Amygdala (tissue), 56 donors: ENCODE data around the gene TSHZ1.

Experiments
- DNase-seq, 56 donors: peaks; one replicate each; lab custom pipeline; 2025; lab: John Stamatoyannopoulos, UW

Gene TSHZ1

DNA sequence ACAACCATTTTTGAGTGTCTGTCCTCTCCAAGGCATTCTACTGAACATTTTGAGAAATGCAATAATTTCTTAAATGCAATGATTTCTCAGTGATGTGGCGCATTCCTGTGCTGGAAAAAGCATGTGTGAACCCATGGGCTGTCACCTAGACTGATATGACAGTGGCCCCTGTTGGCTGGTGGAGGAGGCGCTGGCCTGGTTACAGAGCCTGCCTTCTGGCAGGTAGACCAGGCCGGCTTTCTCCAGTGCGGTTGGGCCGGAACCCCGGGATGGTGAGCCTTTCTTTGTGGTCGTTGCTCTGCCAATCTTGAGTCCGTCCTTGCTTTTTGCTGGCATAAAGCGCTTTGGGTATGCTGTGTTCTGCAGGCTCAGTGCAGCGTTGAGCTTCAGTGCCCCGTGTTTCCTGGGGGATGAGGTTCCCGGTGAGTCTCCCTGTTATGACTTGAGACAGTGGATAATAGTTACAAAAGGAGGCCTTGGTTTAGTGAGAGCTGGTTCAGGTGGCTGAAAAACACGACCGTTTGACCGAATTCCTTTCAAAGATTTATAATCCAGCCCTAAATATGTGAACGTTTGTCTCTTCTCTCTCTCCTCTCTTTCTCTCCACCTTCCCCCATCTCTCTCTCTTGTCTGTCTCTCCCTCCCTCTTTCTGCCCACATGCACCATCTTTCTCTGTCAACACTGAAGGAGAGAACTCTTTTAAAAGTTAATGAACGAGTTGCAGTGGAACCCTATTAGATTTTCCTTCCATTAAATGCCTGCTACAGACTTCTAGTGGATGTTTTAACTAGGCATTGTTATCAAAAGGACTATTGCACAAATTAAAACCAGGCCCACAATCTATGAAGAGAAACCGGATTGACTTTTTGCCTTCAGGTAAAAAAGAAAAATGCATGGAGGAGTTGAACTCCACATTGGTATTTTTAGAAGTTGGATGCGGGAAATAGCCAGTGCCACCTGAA is 34.0 kb downstream of the TSHZ1 start:
- DNase-seq = peak in 1 of 56 donors; percentile 24

DNA sequence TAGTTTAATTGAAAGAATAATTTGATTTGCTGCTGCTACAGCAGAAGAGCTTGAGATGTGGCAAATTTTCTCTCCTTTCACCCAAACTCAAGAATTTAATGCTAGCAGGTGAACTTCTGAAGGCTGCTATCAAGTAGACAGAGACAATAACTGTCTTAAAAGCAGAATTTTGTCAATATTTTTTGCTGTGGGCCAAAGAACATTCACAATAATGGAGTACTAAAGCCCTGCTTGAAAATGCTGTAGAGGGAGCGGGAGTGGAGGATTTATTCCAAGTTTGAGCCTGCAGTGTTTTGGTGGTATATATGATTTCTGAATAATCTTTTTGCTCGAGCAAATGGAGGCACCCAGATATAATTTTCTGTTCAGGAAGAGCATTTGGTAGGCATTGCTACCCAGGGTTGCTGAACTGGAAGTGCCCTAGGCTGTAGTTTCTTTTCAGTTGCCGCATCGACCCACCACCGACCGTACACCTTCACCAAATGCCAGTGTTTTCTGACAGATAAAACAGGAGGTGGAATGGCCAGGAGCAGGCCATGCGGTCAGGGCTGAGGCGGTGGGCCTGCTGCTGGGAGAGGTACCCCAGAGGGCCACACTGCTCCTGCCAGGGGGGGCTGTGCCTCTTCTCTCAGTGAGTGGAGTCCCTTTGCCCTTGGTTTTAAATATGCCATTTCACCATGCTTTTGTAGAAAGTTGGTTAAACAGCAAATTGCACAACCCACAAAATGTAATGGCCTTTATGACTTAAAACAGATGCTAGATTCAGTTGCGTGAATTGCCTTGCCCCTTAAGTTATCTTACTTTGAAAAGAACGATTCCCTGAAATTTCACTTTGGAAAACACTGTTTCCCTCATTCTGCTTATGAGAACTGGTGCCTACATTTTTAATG is 36.4 kb downstream of the TSHZ1 start:
- peak in 3 of 56 donors; percentile 13 to 36 (median 26) for DNase-seq

DNA sequence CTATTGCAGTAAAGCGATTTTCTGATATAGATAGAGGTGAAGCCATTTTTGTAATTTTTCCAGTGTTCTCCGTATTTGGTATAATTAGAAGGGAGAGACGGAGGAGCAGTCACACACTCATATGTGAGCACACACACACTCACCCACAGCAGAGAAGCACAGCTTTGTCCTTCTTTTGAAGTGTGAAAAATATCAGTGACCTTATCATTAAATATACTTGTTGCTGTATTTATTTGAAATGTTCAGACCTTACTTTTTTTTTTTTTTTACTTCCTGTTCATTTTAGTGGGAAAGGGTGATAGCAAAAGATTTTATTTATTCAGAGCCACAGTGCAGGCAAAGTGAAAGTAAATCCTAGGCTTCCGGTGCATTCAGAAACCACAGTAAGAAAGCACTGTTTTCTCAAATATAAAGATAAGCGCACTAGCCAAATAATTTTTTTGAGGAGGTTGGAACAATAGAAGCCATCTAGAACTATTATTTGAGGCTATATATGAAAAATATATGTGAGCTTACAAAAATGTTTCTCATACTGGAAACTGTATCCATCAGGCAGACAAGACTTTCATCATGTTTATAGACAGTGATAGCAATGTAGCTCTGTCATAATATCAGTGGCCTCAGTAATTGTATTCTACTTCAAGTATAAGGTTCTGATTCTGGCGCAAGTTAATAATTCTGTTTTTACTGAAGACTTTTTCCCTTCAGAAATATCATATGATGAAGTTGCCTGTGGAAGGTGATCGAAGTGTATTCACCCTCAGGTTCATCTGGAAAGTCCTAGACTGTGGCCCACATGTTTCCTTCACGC is 37.2 kb downstream of the TSHZ1 start:
- no peak for DNase-seq

DNA sequence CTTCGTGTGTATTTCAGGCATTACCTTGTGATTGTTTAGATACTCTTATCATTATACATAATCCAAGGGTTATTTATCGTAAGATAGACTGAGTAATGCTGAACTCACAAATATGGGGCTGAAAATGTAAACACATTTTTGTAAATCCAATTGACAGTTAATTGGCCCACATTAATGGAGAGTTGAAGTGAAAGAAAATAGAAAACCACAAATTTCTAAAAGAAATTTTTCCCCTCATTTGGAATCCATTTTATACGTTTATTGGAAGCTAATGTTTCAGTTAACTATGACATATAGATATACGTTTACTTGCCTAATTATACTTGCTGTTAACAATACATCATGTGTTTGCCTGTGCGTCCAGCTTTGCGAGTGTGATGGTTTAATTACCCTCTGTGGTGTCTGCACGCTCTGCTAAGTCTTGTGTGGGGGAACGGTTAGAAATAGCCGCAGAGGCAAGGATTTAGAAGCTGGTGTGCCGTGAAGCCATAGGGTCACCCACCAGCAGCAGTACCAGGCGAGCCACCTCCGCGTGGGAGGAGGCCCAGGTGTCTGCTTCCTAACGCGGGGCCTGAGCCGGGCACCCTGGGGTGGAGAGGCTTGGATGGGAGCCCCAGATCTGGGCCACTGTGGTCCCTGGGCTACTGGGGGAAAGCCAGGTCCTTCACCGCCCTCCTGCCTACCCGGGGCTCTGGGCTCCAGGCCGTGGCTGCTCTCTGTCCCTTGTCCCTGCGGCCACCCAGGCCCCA is 38.0 kb downstream of the TSHZ1 start:
- no peak for DNase-seq

DNA sequence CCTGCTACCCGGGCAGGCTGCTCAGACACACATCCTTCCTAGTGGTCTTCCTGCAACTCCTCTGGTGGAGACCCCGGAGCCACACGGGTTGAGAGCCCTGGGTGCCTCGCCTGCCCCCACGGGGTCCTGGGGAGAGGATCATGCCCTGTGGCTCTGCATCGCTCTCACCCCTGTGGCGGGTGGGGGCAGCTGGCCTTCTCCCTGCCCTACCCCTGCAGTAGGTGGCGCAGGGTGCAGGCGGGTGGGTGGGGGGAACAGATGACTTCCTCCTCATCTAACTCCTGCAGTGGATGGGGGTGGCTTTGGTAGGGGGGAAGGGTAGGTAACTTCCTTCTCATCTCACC is 38.5 kb downstream of the TSHZ1 start:
- DNase-seq = no peak

DNA sequence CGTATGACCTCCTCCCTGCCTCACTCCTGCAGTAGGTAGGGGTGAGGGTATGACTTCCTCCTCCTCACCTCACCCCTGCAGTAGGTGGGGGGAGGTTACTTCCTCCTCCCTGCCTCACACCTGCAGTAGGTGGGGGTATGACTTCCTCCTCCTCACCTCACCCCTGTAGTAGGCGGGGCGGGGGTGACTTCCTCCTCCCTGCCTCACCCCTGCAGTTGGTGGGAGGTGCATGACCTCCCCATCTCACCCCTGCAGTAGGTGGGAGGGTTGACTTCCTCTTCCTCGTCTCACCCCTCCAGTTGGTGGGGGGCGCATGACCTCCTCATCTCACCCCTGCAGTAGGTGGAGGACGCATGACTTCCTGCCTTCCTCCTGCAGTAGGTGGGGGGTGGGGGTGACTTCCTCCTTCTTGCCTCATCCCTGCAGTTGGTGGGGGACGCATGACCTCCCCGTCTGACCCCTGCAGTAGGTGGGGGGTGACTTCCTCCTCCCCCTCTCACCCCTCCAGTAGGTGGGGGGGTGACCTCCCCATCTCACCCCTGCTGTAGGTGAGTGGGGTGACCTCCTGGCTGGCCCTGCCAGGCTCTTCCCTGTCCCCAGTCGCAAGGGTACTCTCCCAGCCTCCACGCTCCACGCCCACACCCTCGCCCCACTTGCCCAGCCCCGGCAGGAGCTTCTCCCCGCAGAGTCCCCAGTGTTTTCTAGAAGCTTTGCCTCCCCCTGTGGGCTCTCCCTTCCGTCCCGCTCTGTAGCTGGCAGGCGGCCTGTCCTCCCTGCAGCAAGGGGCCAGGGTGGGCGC is 39.3 kb downstream of the TSHZ1 start:
- no peak for DNase-seq

DNA sequence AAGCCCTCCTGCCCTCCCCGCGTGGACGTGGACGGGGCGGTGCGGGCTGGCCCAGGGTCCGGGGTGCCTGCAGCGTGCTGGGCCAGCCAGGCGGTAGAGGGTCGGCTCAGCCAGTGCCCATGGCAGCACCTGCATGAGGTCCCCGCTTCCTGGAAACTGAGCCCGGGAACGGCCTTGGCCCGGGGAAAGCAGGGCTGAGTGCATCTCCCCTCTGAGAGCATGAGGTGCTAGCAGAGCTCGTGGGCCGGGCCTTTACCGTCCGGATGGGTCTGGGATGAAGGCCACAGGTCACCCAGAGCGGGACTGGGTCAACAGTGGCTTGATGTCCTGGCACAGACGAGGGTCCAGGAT is 39.8 kb downstream of the TSHZ1 start:
- DNase-seq = no peak

DNA sequence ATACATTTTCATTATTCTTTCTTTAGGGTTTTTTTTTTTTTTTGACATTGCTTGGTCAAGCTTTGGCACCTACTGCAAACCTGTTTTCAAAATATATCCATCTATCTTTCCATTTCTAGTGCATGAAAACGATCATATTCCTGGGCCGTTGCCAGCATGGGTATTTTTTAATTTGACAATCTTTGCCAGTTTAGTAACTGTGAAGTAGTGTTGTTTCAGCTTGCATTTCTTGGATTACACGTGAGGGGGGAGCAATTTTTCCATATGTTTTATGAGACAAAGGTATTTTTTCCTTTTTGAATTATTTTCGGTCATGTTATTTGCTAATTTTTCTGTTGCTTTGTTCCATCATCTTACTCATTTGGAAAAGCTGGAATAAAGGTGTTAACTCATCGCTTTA is 40.9 kb downstream of the TSHZ1 start:
- no peak for DNase-seq

DNA sequence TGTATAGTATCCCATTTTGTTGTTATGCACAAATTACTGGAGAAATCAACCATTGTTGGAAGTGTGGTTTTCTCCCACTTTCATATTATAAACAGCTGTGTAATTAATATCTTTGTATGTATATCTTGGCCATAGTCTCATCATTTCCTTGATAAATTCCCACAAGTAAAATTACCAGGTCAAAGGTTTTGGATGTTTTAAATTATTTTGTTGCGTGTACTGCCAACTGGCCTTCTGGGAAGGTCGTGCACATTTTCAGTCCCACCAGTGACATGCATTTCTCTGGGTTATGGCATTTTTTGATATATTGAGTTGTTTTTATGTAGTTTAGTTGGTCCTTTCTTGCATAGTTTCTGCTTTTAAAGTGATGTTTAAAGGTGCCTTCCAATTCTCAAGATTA is 41.5 kb downstream of the TSHZ1 start:
- no peak for DNase-seq

DNA sequence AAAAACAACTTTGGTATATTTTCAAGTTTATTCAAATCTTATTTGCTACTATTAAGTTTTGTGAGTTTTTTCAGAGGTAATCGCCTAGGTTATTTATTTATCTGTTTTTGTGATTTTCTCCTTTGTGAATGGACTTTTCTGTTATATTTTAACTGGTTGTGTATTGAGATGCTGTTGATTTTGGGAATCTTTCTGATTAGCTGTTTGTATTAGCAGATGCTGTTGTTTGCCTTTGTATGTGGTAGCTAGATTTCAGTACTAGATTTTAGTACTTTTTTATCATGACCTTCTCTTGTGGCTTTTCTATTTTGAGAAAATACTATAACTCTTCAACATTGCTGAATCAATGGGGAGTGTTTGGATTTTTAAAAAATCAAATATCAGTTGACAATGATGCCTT is 42.4 kb downstream of the TSHZ1 start:
- no peak for DNase-seq

DNA sequence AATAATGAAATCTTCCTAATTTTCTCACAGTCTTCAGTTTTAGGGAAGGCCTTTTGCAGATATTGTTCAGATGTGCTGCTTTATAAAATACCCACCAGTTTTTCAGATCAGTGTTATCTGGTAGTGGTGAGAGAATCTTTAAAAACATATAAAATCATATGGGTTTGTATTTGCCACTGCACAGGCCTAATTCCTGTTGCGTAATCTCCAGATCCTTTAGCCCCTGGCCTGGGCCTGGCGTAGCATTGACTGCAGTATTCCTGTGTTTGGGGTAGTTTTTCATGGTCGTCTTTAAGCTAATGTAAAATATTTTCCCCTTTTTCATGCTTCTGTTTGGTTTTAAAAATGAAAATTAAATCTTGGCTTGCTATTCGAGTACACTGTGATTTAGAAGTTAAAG is 43.2 kb downstream of the TSHZ1 start:
- DNase-seq = no peak

DNA sequence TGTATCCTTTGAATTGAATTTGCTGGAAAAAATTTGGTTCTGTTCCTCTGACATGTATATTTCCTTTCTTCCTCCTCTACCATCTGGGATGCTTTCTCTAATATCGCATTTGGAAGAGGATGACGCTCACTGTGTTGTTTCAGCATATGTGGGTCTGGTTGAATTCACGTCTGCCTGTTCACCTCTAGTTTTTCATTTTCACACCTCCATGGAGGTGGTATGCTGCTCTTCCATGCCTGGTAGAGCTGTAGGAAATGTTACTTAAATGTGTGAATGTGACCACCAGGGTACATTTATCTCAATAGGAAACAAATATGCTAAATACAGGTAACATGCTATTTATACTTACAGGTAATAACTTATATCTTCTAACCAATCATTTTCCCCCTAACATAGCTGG is 44.5 kb downstream of the TSHZ1 start:
- DNase-seq = no peak

DNA sequence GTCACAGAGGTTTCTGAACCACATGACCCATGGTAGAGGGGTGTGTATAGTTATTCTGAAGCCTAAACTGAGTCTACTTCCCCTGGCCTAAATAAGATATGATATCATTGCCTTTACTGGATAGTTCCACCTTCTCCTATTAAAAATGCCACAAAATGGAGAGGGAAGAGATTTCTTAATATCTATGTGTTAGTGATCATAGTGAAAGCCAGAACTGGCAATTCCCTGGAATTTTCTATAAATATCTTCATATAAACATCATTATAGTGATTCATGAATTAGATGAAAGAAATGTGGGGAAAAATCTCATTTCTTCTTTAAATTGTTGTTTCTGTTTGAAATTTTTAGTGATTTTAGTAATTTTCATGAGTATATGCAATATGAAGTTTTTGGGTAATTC is 45.8 kb downstream of the TSHZ1 start:
- no peak for DNase-seq

DNA sequence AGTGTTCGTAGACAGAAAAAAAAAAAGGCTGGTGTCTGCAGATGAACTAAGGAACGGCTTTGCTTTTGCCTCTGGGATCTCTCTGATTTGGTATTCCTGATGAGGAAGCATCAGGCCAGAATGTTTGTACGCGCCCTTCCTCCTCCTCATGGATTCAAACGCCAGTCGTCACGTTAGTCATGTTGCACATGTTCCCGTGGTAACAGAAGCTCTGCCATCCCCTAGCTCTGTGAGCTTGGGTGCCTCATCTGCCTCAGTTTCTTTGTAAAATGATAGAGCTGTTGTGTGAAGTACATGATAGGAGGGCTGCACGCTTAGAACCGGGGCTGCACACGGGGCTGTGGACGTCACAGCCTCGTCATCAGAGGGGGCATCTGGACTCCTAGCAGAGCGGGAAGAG is 47.0 kb downstream of the TSHZ1 start:
- DNase-seq = peak in 1 of 56 donors; percentile 22

DNA sequence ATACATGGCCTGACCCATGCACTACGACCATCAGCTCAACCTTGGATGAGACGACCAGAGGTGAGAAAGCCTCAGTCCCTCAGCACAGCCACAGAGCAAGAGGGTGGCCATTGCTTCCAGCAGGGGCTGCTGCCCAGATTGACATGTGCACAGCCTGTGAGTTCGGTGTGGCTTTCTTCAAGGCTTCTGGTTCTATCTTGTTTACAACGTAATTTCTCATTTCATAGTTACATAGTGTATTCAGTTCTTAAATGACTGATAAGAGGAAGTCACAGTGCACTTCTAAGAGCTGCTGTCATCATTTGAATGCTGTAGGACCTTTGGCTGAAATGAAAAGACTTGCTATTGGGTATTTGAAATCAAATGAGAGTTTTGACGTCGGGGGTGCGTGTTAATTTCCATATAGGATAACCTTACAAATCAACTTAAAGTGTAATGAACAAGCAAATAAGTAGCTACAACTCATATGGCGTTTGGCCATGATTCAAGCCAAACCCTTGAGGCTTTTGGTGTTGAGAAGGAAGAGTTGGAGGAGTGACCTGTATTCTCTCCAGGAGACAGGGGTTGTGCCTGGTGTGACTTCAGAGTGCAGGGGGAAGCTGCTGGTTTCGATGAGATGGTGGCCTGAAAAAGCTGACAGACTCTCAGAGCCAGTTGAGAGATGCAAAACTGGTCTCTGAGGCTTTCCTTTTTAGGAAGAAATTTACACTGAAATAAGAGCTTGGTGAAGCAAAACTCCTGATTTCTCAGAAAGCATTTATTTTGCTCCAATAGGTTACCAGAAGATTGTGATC is 51.0 kb downstream of the TSHZ1 start:
- no peak for DNase-seq

DNA sequence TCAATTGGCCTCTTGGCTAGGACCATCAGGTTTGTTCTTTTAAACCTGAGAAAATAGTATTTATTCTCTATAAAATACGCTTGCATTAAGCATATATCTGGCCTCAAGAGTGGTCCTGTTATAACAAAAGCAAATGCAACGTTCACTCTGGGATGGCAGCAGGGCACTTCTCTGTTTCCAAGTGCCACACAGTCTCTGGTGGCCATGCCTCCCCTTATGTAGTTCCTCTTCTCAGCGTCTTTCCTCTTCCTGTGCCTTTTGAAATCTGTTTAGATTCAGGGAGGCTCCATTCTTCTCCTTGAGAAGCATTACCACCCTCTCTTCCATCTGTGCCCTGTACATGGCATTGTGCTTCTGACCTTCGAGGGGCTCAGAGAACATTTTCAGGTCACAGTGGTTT is 51.9 kb downstream of the TSHZ1 start:
- no peak for DNase-seq

DNA sequence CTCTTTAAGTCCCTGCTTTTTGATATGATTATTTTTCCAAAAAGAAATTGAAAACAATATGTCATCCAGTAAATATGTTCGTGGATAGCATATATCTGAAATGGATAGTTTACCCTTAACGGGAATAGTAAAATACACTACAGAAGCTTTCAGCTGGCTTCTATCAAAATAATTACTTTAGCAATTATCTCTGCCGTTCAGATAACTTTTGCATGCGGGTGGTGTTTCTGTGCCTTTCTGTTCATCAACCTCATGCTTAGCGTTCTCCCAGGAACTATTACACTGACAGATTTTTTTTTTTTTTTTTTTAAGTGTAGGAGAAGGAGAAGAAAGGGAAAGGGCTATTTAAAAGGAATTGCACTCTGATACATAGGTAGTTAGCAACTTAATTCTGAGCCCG is 53.6 kb downstream of the TSHZ1 start:
- DNase-seq = no peak

DNA sequence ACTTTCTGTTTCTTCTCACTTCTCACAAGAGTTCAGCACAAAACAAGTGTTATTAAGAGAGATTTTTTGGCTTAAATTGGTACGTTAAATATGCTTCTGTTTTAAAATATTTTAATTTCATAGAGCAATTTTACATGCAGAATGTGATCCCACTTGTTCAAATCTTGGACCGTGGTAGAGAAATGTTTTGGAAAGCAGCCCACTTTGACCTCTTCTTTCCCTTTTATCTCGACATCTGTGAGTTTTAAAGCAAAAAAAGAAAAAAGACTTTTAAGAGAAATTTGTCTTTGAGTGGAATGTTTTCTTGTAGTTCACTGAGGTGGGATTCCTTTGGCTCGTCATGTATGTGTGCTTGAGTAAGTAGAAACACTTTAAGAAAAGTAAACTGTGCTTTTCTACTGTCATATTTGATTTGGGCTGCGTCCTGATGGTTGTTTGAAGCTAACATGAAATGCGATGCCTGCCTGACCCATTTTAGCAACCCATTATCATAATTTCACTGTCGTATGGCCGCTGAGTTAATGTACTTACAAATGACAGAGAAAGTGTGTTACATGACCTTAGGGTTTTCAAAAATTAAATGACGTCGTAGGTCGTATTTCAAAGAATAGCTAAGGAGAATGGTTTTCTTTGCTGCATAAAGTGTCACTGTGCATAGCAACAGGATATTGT is 54.5 kb downstream of the TSHZ1 start:
- no peak for DNase-seq
